GM04503 (cell line): ENCODE data around the gene SULF2.
"Not testable (repeated sequence)": the region's sequence is repeated elsewhere in the genome, so short reads cannot be mapped to it uniquely, and the experiment has no call there.

Source experiments
- DNase-seq: peaks from one replicate; pipeline ENCODE4 v3.0.0-alpha.2; 2012; ENCODE audit warnings: low read depth

Gene SULF2

GRCh38 chr20:47785311-47785853 lies at the start of gene SULF2:
Gene SULF2, minus strand, starts transcription at chr20:47785481. Its CDS starts 28,118 bp downstream, at chr20:47757363.
- no peak for DNase-seq

DNA sequence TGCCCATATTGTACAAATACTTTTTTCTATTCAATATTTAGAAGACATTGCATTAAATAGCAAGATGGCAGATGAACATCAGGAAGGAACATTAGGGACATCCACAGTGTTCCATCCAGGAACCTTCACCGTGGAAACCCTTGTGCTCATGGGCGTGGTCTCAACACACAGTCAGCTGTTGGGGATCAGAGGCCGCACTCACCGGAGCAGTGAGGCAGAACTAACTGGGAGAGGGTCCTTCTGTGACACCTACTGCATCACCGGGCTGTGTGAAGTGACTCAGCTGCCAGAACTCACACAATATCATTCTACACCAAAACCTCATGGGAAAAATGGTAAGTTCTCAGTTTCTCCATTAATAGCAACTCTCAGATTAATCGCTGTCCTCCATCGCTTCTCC lies 46.4 kb upstream of the SULF2 start:
- not testable (repeated sequence) for DNase-seq

GRCh38 chr20:47826716-47827115 lies 41.4 kb upstream of the SULF2 start:
- DNase-seq = not testable (repeated sequence)

DNA sequence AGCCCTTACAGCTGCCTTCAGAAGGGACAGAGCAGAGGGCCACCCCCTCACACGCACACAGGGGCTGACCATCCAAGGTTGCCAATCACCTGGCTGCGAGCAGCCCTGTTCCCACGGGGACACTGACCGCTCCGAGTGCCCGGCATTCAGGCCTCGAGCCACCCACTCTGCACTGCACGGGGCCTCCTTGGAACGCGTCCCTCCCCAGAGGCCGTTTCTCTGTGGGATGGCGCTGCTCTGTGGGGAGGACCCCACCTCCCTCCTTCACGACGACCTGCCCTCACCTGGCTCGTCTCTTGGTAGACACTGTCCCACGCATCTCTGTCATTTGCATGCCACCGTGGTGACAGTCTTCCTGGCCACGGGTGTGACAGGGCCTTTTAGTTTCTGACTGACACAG lies 40.7 kb upstream of the SULF2 start:
- not testable (repeated sequence) for DNase-seq

DNA sequence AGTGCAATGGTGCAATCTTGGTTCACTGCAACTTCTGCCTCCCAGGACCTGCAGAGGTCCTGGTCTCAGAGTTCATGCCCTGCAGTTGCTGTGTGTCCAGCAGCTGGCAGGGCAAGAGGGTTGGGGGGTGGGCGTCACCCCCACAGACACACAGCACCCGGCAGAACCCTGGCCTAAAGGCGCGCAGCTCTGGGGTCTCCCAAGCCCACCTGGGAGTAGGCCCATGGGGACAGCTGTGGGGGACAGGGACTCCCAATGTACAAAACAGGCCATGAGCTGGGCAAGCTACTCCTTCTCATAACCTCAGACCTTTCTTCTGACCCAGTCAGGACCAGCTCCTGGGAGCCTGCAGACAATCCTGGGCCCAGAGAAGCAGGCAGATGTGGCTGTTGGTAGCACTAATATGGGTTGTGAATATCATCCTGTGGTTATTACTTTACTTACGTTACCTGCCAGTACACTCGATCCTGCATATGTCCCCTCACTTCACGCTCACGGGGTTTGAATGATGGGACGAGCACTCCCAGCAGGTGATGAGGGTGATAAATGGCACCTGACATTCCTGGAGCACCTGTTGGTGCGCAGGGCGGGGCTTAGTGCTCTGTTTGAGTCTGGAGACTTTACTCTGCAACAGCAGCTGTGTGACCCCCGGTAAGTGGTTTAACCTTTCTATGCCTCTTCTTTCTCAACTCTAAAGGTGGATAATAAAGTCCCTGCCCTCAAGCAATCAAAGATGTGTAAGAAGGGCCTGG lies 39.9 kb upstream of the SULF2 start:
- no peak for DNase-seq

DNA sequence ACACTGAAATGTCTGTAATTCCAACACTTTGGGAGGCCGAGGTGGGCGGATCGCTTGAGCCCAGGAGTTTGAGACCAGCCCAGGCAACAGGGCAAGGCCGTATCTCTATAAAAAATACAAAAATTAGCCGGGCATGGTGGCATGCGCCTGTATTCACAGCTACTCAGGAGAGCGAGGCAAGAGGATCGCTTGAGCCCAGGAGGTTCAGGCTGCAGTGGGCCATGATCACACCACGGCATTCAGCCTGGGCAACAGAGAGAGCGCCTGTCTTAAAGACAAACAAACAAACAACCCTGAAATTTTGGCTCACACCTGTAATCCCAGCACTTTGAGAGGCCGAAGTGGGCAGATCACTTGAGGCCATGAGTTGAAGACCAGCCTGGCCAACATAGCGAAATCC lies 38.7 kb upstream of the SULF2 start:
- not testable (repeated sequence) for DNase-seq

DNA sequence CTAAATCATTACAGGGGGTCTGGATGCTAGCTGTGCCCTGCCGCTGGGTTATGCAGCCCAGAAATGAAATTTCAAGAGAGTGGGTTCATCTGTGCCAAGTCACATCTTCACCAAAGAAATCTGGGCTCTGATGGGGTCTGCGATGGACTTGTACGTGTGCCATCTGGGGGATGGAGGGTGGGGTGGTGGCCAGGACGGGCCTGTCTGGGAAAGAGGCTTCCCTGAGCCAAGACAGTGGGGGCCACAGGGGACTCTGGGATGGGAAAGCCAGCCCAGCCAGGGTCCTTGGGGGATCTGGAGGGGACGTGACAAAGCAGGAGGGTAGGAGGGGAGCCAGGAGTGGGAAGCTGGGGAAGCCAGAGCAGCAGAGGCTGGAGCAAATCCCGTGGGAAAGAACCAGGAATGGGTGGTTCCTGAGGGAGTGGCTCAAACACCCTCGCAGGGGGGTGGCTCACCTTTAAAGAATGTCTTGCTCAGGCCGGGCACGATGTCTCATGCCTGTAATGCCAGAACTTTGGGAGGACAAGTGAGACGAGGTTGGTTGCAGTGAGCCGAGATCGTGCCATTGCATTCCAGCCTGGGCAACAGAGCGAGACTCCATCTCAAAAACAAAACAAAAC lies 36.3 kb upstream of the SULF2 start:
- DNase-seq = no peak

GRCh38 chr20:47818996-47819609 lies 33.8 kb upstream of the SULF2 start:
- no peak for DNase-seq

GRCh38 chr20:47818466-47818865 lies 33.2 kb upstream of the SULF2 start:
- no peak for DNase-seq

DNA sequence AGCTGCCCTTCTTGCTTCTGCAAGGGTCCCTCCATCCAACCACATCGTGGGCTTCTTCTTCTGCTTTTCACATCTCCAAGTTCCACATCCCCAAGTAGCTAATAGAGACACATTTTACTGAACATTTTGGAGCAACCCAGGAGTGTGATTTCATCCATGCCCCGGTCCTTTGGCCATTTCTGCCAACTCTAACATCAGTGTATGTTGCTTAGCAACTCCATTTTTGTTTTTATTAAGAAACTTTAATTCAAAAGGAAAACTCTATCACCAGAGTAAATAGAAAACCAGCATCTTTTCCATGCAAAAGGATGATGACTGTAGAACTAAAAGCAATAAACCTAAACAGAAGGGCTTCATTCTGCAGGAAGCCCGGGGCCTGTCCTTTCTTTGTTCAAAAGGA lies 32.7 kb upstream of the SULF2 start:
- no peak for DNase-seq

GRCh38 chr20:47817573-47817972 lies 32.3 kb upstream of the SULF2 start:
- no peak for DNase-seq

GRCh38 chr20:47816487-47817451 lies 31.5 kb upstream of the SULF2 start:
- no peak for DNase-seq

- DNase-seq = no peak
These were observed 30.6 kb upstream of the SULF2 start for GRCh38 chr20:47815866-47816265.

- no peak for DNase-seq
These were observed 30.1 kb upstream of the SULF2 start for GRCh38 chr20:47815416-47815806.

DNA sequence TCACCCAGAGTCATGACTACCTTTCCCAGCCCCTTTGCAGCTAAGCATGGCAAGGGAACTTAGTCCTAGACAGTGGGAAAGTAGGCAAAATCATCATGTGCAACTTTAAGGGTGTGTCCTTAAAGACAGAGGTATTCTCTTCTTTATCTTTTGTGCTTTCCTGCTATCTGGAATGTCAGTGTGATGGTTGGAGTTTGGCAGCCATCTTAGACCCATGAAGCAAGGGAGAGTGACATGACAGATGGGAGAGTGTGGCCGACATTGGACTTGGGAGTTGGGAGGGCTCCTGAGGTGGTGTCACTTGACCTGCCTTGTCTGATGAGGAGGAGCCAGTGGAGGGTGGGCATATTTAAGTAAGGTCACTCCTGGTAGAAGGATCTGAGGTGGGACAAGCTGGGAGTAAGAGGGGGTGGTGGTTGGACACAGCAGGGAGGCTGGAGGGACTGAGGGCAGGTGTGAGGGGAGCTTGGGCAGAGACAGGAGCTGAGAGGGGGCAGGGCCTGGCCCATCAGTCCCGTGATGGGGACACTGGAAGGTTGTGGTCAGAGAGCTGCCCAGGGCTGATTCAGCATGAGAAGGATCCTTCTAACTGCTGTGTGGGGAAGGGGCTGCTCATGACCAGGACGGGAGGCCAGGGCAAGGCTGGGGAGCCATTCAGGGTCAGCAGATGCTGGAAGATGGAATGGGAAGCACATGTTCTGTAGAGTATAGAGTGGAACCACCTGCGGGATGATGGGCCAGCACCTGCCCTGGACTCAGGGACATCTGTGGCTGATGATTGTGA lies 29.5 kb upstream of the SULF2 start:
- DNase-seq = no peak

- DNase-seq = no peak
These were observed 25.6 kb upstream of the SULF2 start for GRCh38 chr20:47810721-47811347.

DNA sequence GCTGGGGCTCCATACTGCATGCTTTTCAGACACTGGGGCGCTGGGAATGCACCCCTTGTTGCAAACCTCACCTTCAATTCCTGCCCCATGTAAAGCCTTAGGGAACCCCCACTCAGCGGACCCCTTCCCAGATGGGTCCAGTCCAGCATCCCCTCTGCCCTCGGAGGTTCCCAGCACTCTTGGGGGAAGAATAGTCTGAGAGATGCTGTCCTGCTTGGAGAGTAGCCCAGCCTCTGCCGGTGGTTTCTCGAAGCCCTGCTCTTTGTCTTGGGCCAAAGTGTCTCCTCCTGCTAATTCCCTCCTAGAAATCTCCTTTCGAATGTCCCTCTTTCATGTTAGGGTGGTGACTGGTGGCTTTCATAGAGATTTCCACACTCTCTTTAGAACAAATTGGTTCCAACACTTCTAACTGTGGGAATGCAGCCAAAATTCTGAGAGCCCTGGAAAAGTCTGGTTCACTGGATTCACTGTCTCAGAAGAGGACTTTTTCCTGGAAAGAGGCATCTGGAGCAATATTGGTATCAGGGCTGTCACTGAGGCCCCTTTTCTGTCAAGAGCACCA lies 24.9 kb upstream of the SULF2 start:
- no peak for DNase-seq

DNA sequence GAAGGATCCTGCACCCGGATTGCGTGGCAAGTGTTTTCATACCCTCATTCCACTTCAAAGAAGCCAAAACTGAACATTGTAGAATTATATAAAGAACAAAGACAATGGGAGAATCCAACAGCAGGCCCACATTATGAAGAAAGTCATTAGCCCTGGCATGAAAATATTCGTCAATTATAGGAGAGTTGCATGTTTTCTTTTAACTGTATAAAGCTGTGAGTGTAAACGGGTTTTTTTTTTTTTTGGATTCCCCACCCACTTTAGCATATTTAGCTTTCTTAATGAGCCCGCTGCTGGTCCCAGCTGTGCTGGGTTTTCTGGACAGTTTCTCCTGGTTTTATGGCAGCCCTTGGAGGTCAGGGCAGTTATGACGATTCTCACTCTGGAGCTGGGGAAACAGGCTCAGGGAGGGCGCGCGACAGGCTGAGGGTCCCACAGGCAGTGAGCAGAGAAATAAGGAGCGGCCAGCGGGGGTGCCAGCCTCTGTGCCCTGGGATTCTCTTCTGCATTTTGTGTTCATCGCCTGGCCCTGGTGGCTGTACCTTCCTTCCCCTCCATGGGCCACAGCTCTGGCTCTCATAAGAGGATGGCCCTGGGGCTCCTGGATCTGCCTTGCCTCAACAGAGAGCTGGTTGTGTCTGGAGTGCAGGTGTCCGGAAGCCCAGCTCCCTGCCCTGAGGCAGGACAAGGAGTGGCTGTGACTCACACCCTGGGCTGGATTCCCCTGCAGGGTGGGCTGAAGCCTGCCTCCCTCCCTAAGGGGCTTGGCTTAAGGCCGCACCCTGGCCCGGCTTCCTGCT lies 24.1 kb upstream of the SULF2 start:
- no peak for DNase-seq

GRCh38 chr20:47805951-47806350 lies 20.7 kb upstream of the SULF2 start:
- no peak for DNase-seq
